Gastrocnemius medialis (tissue), 4 donors: Measurements from ENCODE around the gene ABCG2. TPM values are rescaled to one million over a fixed set of nuclear protein-coding genes. Genes with fewer than 3 reads are reported as not detected.
"Not testable (repeated sequence)": the region's sequence is repeated elsewhere in the genome, so short reads cannot be mapped to it uniquely, and the experiment has no call there.

ENCODE experiments used
- ATAC-seq, 2 donors: fragments of 150-250 bp; one replicate each; pipeline ENCODE4 v1.9.1; 2016
- DNase-seq, 2 donors: peaks; one replicate each; pipeline ENCODE4 v3.0.0-alpha.2; 2019
- H3K27ac ChIP-seq, 4 donors: fragments of 200-600 bp; sonication (generic); 1 replicate in 1 of 4; 2 replicates in 3 of 4; pipeline ENCODE4 v1.5.1; 2016 to 2018; ENCODE audit warnings: mild to moderate bottlenecking in 2 of 4, moderate library complexity in 1 of 4
- H3K27me3 ChIP-seq, 3 donors: fragments of 200-600 bp; sonication (generic) in 2 of 3; 1 replicate in 1 of 3; 2 replicates in 2 of 3; pipeline versions ENCODE4 v1.5.1 to v1.6.0; 2016 to 2019; ENCODE audit warnings: mild to moderate bottlenecking in 1 of 3, moderate library complexity in 1 of 3
- H3K36me3 ChIP-seq, 2 donors: fragments of 200-600 bp; sonication (generic) in 1 of 2; one replicate each; pipeline ENCODE4 v1.5.1; 2017 to 2018
- H3K4me1 ChIP-seq, 2 donors: fragments of 200-600 bp; sonication (generic) in 1 of 2; one replicate each; pipeline ENCODE4 v1.5.1; 2016 to 2017; ENCODE audit warnings: mild to moderate bottlenecking in 2 of 2
- H3K4me3 ChIP-seq, 4 donors: fragments of 200-600 bp; sonication (generic) in 3 of 4; 1 replicate in 1 of 4; 2 replicates in 3 of 4; pipeline ENCODE4 v1.5.1; 2016 to 2019; ENCODE audit warnings: mild to moderate bottlenecking in 2 of 4
- H3K9me3 ChIP-seq, 3 donors: fragments of 200-600 bp; sonication (generic) in 2 of 3; 1 replicate in 1 of 3; 2 replicates in 2 of 3; pipeline ENCODE4 v1.5.1; 2016 to 2019
- POLR2A ChIP-seq, 2 donors: fragments of 450-650 bp; IDR thresholded peaks; one replicate each; pipeline ENCODE4 v1.6.1; 2017; ENCODE audit warnings: antibody characterized with exemption in 2 of 2, mild to moderate bottlenecking in 2 of 2, moderate library complexity in 2 of 2
- in situ Hi-C, 4 donors: fragments of 200-750 bp; cut with MboI; loops; one replicate each; pipeline versions ENCODE4 v1.15.0 to v1.8.0; 2017; ENCODE audit warnings: low sequenced_read_pairs in 4 of 4
- intact Hi-C: fragments of 100-400 bp; cut with DNase I; formaldehyde crosslinking; loops from one replicate; pipeline ENCODE4 v1.15.1; 2023; ENCODE audit warnings: low total_unique reads
- total RNA-seq, 4 donors: library from RNA; depleted of rRNA; stranded (reverse); fragments of >200 nt; gene quantifications; one replicate each; pipeline versions ENCODE4 v1.1.0 to v1.2.3, GENCODE V29; 2016
- TF ChIP-seq, protein P1 (sequence below), 5 experiments: fragments of 450-650 bp in 3 of 5; fragments of 200-600 bp in 2 of 5; sonication (generic) in 2 of 5; IDR thresholded peaks in 4 of 5; conservative IDR thresholded peaks in 1 of 5; 1 replicate in 4 of 5; 2 replicates in 1 of 5; pipeline ENCODE4 v1.5.1; 2016 to 2019; ENCODE audit warnings: antibody characterized with exemption in 5 of 5, mild to moderate bottlenecking in 3 of 5, moderate library complexity in 3 of 5

The ABCG2 gene
- total RNA-seq, 4 donors from 2014 or later: 0.22 to 0.75 (median 0.23) TPM; not detected in 1

DNA sequence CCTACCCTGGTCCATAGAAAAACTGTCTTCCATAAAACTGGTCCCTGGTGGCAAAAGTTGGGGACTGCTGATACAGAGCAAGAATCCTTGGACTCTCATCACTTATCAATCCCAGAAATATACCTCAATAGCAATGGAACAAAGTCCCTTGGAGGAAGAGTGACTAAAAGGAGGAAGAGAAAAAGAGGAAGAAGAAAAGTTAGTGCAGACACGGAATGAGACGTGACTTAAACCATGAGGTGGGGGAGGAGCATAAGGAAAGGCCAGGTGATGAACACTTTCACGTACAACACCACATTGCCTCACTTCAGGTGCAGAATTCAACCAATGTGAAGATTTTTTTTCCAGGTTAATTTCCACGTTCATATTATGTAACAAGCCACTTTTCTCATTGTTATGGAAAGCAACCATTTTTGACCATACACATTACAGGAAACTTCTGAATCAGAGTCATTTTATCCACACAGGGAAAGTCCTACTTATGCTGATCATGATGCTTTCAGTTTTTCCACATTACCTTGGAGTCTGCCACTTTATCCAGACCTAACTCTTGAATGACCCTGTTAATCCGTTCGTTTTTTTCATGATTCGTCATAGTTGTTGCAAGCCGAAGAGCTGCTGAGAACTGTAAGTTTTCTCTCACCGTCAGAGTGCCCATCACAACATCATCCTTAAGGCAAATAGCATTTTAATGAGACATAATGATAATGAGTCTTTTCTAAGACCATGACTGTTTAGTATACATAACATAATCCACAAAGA lies 27.7 kb downstream of the ABCG2 start:
- intact Hi-C loops: no loop called here
- TF ChIP-seq, protein P1, sequence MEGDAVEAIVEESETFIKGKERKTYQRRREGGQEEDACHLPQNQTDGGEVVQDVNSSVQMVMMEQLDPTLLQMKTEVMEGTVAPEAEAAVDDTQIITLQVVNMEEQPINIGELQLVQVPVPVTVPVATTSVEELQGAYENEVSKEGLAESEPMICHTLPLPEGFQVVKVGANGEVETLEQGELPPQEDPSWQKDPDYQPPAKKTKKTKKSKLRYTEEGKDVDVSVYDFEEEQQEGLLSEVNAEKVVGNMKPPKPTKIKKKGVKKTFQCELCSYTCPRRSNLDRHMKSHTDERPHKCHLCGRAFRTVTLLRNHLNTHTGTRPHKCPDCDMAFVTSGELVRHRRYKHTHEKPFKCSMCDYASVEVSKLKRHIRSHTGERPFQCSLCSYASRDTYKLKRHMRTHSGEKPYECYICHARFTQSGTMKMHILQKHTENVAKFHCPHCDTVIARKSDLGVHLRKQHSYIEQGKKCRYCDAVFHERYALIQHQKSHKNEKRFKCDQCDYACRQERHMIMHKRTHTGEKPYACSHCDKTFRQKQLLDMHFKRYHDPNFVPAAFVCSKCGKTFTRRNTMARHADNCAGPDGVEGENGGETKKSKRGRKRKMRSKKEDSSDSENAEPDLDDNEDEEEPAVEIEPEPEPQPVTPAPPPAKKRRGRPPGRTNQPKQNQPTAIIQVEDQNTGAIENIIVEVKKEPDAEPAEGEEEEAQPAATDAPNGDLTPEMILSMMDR (IDR thresholded peaks at IDR 0.05 in 4 of 5, conservative IDR thresholded peaks at IDR 0.05 in 1 of 5): no peak
- TF ChIP-seq POLR2A (IDR thresholded peaks at IDR 0.05): no peak
- DNase-seq (no peak), ATAC-seq (no peak)
- Histone ChIP-seq H3K4me3 (no peak overlapping the region), H3K27ac (no peak overlapping the region), H3K36me3 (no peaks in the 10 kb centered on the region), H3K9me3 (no peaks in the 10 kb centered on the region), H3K27me3 (no peaks in the 10 kb centered on the region), H3K4me1 (no peaks in the 10 kb centered on the region)
- in situ Hi-C loops: no loop called here

DNA sequence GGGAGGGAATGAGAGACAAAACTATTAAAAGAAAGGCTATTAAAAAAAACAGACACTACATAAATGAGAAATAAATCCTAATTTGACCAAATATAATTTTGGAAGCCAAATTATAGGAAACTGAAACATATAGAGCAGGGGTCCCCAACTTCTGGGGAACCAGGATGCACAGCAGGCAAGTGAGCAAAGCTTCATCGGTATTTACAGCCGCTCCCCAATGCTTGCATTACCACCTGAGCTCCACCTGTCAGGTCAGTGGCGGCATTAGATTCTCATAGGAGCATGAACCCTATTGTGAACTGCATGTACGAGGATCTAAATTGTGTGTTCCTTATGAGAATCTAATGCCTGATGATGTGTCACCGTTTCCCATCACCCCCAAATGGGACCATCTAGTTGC lies 28.4 kb downstream of the ABCG2 start:
- Histone ChIP-seq H3K27me3 (no peaks in the 10 kb centered on the region), H3K4me3 (no peak overlapping the region), H3K27ac (no peak overlapping the region), H3K36me3 (no peaks in the 10 kb centered on the region), H3K9me3 (no peaks in the 10 kb centered on the region), H3K4me1 (no peaks in the 10 kb centered on the region)
- ATAC-seq: no peak
- in situ Hi-C loops: no loop called here
- intact Hi-C loops: no loop called here
- no peak for DNase-seq
- TF ChIP-seq, protein P1 (IDR thresholded peaks at IDR 0.05 in 4 of 5, conservative IDR thresholded peaks at IDR 0.05 in 1 of 5): no peak
- TF ChIP-seq POLR2A (IDR thresholded peaks at IDR 0.05): no peak

DNA sequence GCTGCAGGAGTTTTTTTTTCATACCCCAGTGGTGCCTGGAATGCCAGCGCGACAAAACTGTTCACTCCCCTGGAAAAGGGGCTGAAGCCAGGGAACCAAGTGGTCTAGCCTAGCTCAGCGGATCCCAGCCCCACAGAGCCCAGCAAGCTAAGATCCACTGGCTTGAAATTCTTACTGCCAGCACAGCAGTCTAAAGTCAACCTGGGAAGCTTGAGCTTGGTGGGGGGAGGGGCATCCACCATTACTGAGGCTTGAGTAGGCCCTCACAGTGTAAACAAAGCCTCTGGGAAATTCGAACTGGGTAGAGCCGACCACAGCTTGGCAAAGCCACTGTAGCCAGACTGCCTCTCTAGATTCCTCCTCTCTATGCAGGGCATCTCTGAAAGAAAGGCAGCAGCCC lies 36.2 kb downstream of the ABCG2 start:
- ATAC-seq, H3K27ac ChIP-seq, in situ Hi-C loops, H3K27me3 ChIP-seq, DNase-seq, H3K36me3 ChIP-seq, H3K4me1 ChIP-seq, intact Hi-C loops, H3K9me3 ChIP-seq, H3K4me3 ChIP-seq: not testable (repeated sequence)

DNA sequence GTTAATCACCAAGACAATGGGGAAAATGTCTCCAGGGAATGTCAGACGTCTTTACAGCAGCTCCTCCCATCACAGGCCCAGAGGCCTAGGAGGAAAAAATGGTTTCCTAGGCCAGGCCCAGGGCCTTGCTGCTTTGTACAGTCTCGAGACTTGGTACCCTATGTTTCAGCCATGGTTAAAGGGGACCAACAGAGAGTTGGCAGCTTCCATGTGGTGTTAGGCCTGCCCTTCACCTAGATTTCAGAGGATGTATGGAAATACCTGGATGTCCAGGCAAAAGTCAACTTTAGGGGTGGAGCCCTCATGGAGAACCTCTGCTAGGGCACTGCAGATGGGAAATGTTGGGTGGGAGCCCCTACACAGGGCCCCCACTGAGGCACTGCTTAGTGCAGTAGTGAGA lies 38.5 kb downstream of the ABCG2 start:
- H3K36me3 ChIP-seq: no peaks in the 10 kb centered on the region
- intact Hi-C loops (no loop called here), in situ Hi-C loops (no loop called here)
- no peak overlapping the region for H3K27ac ChIP-seq
- no peak for ATAC-seq
- H3K9me3 ChIP-seq: no peaks in the 10 kb centered on the region
- H3K4me3 ChIP-seq: no peak overlapping the region
- no peaks in the 10 kb centered on the region for H3K27me3 ChIP-seq
- DNase-seq: no peak
- H3K4me1 ChIP-seq: no peaks in the 10 kb centered on the region
- TF ChIP-seq POLR2A (IDR thresholded peaks at IDR 0.05): no peak
- TF ChIP-seq, protein P1 (IDR thresholded peaks at IDR 0.05 in 4 of 5, conservative IDR thresholded peaks at IDR 0.05 in 1 of 5): no peak

DNA sequence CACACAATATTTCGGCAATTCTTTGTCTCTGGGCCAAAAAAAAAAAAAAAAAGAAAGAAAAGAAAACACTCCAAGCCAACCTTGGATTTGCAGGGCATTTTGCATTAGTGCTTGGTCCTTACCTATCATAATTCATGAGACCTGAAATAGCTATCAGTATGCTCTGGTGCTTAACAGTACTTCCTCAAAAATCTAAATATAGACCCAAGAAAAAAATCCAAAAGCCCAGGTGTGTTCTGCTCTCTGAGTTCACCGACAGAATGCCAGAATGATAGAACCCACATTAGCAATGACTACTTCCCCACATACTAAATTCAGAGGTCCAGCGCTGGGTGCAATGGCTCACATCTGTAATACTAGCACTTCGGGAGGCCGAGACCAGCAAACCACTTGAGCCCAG lies 42.9 kb downstream of the ABCG2 start:
- H3K27ac ChIP-seq: no peak overlapping the region
- DNase-seq (no peak), ATAC-seq (no peak)
- no peaks in the 10 kb centered on the region for H3K4me1 ChIP-seq
- H3K27me3 ChIP-seq: no peaks in the 10 kb centered on the region
- H3K9me3 ChIP-seq: no peaks in the 10 kb centered on the region
- TF ChIP-seq, protein P1 (IDR thresholded peaks at IDR 0.05 in 4 of 5, conservative IDR thresholded peaks at IDR 0.05 in 1 of 5): no peak
- TF ChIP-seq POLR2A (IDR thresholded peaks at IDR 0.05): no peak
- intact Hi-C loops: no loop called here
- no peak overlapping the region for H3K4me3 ChIP-seq
- in situ Hi-C loops: no loop called here
- no peaks in the 10 kb centered on the region for H3K36me3 ChIP-seq
